ENCODE measurements around the gene DUOXA2. TPM values are rescaled to one million over a fixed set of nuclear protein-coding genes. Genes with fewer than 3 reads are reported as not detected.

The DUOXA2 gene
- total RNA-seq, 6 donors from 2014 or later, result 0.13 TPM; not detected in 5

DNA sequence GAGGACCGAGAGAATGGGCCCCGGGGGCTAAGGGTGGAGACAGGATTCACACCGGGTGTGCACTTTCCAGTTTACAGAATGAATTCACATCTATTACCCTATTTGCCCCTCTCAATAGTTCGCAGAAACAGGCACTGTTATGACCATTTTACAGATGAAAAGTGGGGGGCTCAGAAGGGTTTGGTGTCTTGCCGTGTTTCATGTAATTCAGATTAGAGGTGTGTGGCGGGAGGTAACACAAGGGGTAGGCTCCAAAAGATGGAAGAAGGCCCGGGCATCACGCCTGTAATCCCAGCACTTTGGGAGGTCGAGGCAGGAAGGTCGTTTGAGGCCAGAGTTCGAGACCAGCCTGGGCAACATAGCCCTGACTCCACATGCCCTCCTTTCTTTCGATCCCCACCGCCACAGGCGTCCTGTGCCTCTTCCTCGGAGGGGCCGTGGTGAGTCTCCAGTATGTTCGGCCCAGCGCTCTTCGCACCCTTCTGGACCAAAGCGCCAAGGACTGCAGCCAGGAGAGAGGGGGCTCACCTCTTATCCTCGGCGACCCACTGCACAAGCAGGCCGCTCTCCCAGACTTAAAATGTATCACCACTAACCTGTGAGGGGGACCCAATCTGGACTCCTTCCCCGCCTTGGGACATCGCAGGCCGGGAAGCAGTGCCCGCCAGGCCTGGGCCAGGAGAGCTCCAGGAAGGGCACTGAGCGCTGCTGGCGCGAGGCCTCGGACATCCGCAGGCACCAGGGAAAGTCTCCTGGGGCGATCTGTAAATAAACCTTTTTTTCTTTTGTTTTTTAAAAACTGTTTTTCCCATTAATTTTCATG is 3.4 kb downstream of the DUOXA2 start:
- Histone ChIP-seq H3K27ac (no peak overlapping the region), H3K4me3 (peak overlapping the region in 3 of 4 donors; percentile 11 to 37 (median 29)), H3K9me3 (no peaks in the 10 kb centered on the region), H3K4me1 (peaks cover 30 to 43% (median 36%) of the 10 kb centered on the region in 4 donors), H3K36me3 (peaks cover 0 to 9% (median 3%) of the 10 kb centered on the region in 4 donors), H3K27me3 (peaks cover 3 to 49% (median 28%) of the 10 kb centered on the region in 4 donors)
- 26 to 41% methylated on average over 28 to 33 of the region's 33 CpGs for WGBS, 2 donors
- no peak for TF ChIP-seq POLR2AphosphoS5 (IDR thresholded peaks at IDR 0.05)
- no peak for TF ChIP-seq EP300 (IDR thresholded peaks at IDR 0.05)
- TF ChIP-seq, protein P1, sequence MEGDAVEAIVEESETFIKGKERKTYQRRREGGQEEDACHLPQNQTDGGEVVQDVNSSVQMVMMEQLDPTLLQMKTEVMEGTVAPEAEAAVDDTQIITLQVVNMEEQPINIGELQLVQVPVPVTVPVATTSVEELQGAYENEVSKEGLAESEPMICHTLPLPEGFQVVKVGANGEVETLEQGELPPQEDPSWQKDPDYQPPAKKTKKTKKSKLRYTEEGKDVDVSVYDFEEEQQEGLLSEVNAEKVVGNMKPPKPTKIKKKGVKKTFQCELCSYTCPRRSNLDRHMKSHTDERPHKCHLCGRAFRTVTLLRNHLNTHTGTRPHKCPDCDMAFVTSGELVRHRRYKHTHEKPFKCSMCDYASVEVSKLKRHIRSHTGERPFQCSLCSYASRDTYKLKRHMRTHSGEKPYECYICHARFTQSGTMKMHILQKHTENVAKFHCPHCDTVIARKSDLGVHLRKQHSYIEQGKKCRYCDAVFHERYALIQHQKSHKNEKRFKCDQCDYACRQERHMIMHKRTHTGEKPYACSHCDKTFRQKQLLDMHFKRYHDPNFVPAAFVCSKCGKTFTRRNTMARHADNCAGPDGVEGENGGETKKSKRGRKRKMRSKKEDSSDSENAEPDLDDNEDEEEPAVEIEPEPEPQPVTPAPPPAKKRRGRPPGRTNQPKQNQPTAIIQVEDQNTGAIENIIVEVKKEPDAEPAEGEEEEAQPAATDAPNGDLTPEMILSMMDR (IDR thresholded peaks at IDR 0.05), result no peak
- TF ChIP-seq POLR2A (IDR thresholded peaks at IDR 0.05), result no peak
- ATAC-seq (ENCODE audit: low FRiP score in 2 of 2), result peak in 1 of 2 donors; percentile 9
- DNase-seq, result peak in 1 of 2 donors; percentile 85

- no peaks in the 10 kb centered on the region for H3K9me3 ChIP-seq
- peak overlapping the region in 3 of 4 donors; percentile 11 to 37 (median 29) for H3K4me3 ChIP-seq
- H3K27me3 ChIP-seq, result peaks cover 0 to 43% (median 21%) of the 10 kb centered on the region in 4 donors
- H3K27ac ChIP-seq, result no peak overlapping the region
- H3K36me3 ChIP-seq, result peaks cover 0 to 9% (median 3%) of the 10 kb centered on the region in 4 donors
- DNase-seq, result peak in 1 of 2 donors; percentile 87
- TF ChIP-seq POLR2AphosphoS5 (IDR thresholded peaks at IDR 0.05) (no peak), POLR2A (IDR thresholded peaks at IDR 0.05) (no peak), EP300 (IDR thresholded peaks at IDR 0.05) (no peak)
- TF ChIP-seq, protein P1 (IDR thresholded peaks at IDR 0.05), result peak; percentile 88 to 96 (median 91)
- peak; percentile 92 to 94 for ATAC-seq (ENCODE audit: low FRiP score in 2 of 2)
- H3K4me1 ChIP-seq, result peaks cover 24 to 36% (median 29%) of the 10 kb centered on the region in 4 donors
- 1 to 2% methylated on average over 14 of the region's 14 CpGs for whole genome bisulfite sequencing, 2 donors
These were observed 4.0 kb downstream of the DUOXA2 start for GRCh38 chr15:45118131-45118588.

GRCh38 chr15:45118996-45119395 is 4.9 kb downstream of the DUOXA2 start:
- Histone ChIP-seq H3K9me3 (no peaks in the 10 kb centered on the region), H3K4me3 (no peak overlapping the region), H3K27ac (no peak overlapping the region), H3K36me3 (peaks cover 0 to 9% (median 3%) of the 10 kb centered on the region in 4 donors), H3K4me1 (peaks cover 22 to 30% (median 25%) of the 10 kb centered on the region in 4 donors), H3K27me3 (peaks cover 0 to 34% (median 18%) of the 10 kb centered on the region in 4 donors)
- ATAC-seq (ENCODE audit: low FRiP score in 2 of 2) (no peak), DNase-seq (no peak)
- no peak for TF ChIP-seq POLR2A (IDR thresholded peaks at IDR 0.05)
- TF ChIP-seq, protein P1 (IDR thresholded peaks at IDR 0.05), result no peak
- no peak for TF ChIP-seq EP300 (IDR thresholded peaks at IDR 0.05)
- TF ChIP-seq POLR2AphosphoS5 (IDR thresholded peaks at IDR 0.05), result no peak
- WGBS, 2 donors, result 82 to 89% methylated on average over 5 of the region's 5 CpGs

- peaks cover 0 to 9% (median 3%) of the 10 kb centered on the region in 4 donors for H3K36me3 ChIP-seq
- WGBS, 2 donors, result 89 to 95% methylated on average over 4 to 10 of the region's 10 CpGs
- H3K27ac ChIP-seq, result no peak overlapping the region
- H3K4me3 ChIP-seq, result no peak overlapping the region
- no peak for DNase-seq
- no peak for ATAC-seq (ENCODE audit: low FRiP score in 2 of 2)
- peaks cover 18 to 22% (median 18%) of the 10 kb centered on the region in 4 donors for H3K4me1 ChIP-seq
- H3K9me3 ChIP-seq, result no peaks in the 10 kb centered on the region
- H3K27me3 ChIP-seq, result peaks cover 0 to 21% (median 10%) of the 10 kb centered on the region in 4 donors
- TF ChIP-seq, protein P1 (IDR thresholded peaks at IDR 0.05), result no peak
- no peak for TF ChIP-seq EP300 (IDR thresholded peaks at IDR 0.05)
- TF ChIP-seq POLR2AphosphoS5 (IDR thresholded peaks at IDR 0.05), result no peak
- no peak for TF ChIP-seq POLR2A (IDR thresholded peaks at IDR 0.05)
These were observed 6.2 kb downstream of the DUOXA2 start for GRCh38 chr15:45120081-45120972.

Data from upper lobe of left lung (tissue), 6 donors.